Kasumi-1 (cell line): ENCODE results near the gene SORBS2.
"Not testable (repeated sequence)": the region's sequence is repeated elsewhere in the genome, so short reads cannot be mapped to it uniquely, and the experiment has no call there.

Experiments
- DNase-seq, 2 experiments: peaks; one replicate each; lab custom pipeline; 2025; lab: John Stamatoyannopoulos, UW

The SORBS2 gene

DNA sequence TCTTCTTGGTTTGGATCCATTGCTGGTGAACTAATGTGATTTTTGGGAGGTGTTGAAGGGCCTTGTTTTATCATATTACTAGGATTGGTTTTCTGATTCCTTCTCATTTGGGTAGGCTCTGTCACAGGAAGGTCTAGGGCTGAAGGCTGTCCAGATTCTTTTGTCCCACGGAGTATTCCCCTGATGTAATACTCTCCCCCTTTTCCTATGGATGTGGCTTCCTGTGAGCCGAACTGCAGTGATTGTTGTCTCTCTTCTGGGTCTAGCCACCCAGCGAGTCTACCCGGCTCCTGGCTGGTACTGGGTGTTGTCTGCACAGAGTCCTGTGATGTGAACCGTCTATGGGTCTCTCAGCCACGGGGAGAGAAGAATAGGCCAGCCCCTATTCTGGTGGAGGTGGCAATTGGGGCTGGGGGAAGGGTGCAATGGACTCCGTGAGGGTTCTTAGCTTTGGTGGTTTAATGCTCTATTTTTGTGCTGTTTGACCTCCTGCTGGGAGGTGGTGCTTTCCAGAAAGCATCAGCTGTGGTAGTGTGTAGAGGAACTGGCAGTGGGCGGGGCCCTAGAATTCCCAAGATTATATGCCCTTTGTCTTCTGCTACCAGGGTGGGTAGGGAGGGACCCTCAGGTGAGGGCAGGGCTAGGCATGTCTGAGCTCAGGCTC lies 252.6 kb downstream of the SORBS2 start:
- DNase-seq, result not testable (repeated sequence)

DNA sequence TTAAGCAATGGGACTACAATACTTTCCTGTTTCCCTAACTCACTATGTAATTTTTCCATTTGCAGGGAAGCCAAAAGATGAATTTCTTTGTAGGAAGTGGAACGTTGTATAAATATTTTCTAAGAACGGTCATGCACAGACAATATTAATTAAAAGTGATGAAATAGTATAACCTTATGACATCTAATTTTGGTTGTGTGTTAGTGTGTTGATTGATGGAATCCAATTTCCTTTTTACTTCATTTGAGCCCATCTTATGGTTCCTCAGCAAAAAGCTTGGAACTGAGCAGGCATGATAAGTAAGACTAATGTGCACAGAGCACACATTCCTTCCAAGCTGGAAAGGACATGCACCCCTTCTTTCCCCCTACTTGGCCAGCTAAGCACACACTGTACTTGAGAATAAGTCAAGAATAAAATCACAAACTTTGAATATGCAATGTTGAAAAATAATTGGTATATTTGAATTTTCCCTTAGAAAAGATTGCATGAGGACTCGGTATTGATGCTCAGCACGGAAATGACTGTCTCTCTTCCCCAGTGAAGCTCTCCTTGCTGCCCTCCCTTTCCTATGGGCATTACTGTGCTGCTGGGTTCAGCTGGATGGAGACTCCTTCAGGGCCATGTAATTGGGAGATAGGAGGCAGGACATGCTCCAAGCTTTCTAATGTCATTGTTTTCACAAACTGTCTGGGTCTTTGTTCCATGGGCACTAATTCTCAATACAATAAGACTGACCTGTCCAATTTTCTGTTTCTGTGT lies 257.4 kb downstream of the SORBS2 start:
- no peak for DNase-seq

GRCh38 chr4:185552254-185552653 lies 259.7 kb downstream of the SORBS2 start:
- no peak for DNase-seq

- no peak for DNase-seq
Observed at GRCh38 chr4:185550933-185551332, 261.1 kb downstream of the SORBS2 start.

DNA sequence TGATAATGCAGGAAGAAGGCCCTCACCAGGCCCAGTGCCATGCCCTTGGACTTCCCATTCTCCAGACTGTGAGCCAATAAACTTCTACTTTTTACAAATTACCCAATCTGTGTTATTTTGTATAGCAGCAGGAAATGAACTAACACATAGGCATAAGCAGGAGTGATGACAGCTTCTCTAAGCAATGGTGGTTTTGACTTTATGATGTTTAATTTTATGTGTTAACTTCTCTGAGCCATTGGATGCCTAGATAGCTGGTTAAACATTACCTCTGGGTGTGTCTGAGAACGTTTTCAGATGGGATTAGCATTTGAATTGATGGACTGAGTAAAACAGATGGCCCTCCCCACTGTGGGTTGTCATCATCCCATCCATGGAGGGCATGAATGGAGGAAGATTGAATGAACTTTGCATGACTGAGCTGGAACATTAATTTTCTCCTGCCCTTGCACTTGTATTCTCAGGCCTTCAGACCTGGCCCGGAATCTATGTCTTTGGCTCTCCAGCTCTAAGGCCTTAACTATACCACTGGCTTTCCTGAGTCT lies 262.8 kb downstream of the SORBS2 start:
- DNase-seq, result no peak

GRCh38 chr4:185548587-185548986 lies 263.4 kb downstream of the SORBS2 start:
- DNase-seq, result no peak

DNA sequence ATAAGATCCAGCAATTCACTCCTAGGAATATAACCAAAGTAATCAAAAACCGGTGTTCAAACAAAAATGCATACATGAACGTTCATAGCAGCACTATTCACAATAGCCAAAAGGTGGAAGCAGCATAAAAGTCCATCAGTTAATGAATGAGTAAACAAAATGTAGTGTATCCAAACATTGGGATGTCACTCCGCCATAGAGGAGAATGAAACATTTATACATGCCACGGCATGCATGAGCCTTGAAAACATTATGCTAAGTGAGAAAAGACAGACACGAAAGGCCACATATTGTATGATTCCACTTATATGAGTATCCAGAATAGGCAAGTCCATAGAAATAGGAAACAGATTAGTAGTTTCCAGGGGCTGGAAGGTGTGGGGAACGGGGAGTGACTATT lies 265.7 kb downstream of the SORBS2 start:
- no peak for DNase-seq

DNA sequence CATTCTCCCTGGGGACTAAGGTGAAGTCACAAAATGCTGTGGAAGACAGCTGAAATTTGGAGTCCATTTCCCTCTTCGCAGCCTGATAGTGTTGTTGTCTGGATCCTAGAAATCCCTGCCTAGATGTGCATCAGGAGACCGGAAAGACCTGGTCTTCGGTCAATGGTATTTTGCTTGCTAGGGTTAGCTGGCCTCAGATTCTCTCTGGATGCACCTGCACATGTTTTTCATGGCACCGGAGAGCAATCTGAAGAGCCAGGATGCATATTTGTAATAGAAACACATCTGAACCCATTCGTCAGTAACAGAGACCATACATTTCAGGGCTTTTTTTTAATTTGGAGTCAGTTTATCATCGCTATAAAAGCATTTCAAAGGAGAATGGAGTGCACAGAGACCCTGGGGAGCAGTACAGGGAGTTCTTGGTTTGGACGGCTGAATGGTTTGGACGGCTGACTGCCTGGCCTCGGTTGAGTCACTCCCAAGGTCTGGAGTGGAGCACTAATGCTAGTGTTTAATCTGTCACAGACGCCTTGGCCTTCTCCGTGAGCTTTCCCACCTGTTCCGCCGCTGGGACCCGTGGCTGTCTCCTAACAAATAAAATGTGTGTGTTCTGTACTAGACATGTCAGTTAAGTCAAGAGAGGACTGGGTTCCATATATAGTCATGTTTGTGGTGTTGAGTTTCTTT lies 269.2 kb downstream of the SORBS2 start:
- DNase-seq, result no peak

DNA sequence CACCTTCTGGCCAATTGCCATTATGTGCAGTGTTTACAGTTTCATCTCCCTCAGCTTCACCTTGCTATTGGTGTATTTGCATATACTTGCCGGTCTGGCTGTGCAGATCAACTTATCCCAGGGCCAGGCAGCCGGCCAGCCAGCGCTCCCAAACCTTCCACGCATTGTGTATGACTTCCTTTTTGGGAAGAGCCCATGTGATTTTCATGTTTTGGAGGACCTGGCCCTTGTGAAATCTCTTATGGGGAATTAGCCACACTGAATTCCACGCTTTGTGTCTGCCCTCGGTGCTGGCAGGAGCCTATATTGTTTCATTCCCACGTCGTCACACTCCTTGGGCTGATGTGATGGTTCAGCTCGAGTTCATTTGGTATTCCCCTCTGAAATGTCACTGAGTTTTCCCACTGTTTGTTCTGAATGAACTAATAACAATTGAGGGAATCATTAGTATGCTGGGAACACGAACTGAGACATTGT lies 270.7 kb downstream of the SORBS2 start:
- no peak for DNase-seq

GRCh38 chr4:185540487-185541120 lies 271.4 kb downstream of the SORBS2 start:
- no peak for DNase-seq

- DNase-seq, result no peak
Observed at GRCh38 chr4:185540040-185540439, 272.0 kb downstream of the SORBS2 start.

DNA sequence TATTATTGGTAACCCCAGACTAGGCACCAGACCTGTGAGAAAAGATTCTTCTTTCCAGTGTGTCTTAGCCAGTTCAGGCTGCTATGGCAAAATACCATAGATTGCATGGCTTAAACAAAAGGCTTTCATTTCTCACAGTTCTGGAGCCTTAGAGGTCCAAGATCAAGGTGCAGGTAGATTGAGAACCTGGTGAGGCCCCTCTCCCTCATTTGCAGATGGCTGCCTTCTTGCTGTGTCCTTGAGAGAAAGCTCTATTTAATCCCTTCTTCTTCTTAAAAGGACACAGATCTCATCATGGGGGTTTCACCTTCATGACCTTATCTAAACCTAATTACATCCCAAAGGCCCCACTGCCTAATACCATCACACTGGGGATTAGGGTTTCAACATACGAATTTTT lies 273.2 kb downstream of the SORBS2 start:
- no peak for DNase-seq

DNA sequence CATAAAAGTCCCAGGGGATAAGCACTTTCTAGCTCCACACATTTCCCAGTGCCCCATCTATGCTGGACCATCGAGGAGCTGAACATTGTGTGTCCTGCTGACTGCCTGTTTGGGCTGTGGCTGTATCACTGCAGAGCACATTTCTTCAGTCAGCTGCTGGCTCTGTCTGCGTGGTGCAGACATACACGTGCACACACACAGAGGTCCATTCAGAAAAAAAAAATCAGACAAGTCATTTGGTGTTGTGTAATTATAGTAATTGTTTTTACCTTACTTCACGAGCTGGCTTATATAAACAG lies 275.6 kb downstream of the SORBS2 start:
- no peak for DNase-seq

DNA sequence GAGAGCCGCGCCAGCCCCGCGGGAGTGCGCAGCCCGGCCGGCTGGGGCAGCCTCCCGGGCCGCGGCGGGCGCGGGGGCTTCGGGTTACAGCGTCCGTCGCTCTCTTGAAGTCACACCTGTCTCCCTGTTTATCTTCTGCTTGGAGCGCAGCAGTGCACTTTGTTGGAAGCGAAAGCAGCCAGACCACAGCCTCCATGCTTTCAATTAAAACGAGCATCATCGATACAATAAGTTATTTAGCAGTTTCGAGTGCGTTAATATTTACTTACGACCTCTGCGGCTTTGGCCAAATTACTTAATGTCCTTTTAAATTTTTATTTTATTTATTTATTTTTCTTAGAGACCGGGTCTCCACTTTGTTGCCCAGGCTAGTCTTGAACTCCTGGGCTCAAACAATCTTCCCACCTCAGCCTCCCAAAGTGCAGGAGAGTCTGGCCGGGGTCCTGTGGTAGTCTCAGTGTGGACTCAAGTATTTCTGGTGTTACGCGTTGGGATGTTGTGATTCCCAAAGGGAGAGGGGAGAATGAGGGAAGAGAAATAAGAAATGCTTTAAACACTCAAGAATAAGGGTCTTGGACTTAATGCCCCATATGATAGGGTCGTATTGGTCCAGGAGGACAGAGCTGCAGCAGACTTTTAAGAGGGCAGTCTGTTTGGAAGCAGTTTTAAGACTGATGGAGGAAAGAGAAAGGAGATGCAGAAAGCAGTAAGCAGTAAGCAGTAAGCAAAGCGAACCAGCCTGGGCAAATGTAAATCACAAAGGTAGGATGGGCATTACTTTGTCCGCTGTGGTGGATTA lies 276.2 kb downstream of the SORBS2 start:
- DNase-seq, result no peak
